ENCODE results near the gene UBE2J2.

- TF ChIP-seq EZH2 (IDR thresholded peaks at IDR 0.05; ENCODE audit: borderline replicate concordance, low read depth, low read length, severe bottlenecking) (no peak), CTCF (IDR thresholded peaks at IDR 0.05; ENCODE audit: borderline replicate concordance, extremely low read depth, low read length, poor library complexity, severe bottlenecking) (no peak)
Measured at GRCh38 chr1:1300352-1300739, 26.7 kb upstream of the UBE2J2 start.

All from DND-41 (cell line).